GM12873 (cell line): Measurements from ENCODE around the gene PLEKHA4.

Experiments used
- CTCF ChIP-seq: IDR thresholded peaks from 2 replicates; pipeline ENCODE4 v1.5.1; 2012; ENCODE audit warnings: low read depth, mild to moderate bottlenecking, moderate library complexity, low read length, control low read depth; ENCODE audit not compliant: insufficient read depth; ENCODE audit errors: missing control alignments

The PLEKHA4 gene

GRCh38 chr19:48837687-48838086 is 30.7 kb downstream of the PLEKHA4 start:
- TF ChIP-seq CTCF = no peak

- no peak for TF ChIP-seq CTCF
Observed at GRCh38 chr19:48837051-48837524, 31.3 kb downstream of the PLEKHA4 start.

- no peak for TF ChIP-seq CTCF
Observed at GRCh38 chr19:48836089-48837017, 32.1 kb downstream of the PLEKHA4 start, which contains the start of gene HSD17B14. HSD17B14 (minus strand) TSS chr19:48836491; CDS start chr19:48836411, 80 bp downstream.

GRCh38 chr19:48835734-48836088 is 32.7 kb downstream of the PLEKHA4 start:
- peak; percentile 97 for TF ChIP-seq CTCF

- TF ChIP-seq CTCF = no peak
Observed at GRCh38 chr19:48833977-48834376, 34.4 kb downstream of the PLEKHA4 start.

GRCh38 chr19:48833049-48833448 is 35.4 kb downstream of the PLEKHA4 start:
- no peak for TF ChIP-seq CTCF

GRCh38 chr19:48830965-48831364 is 37.5 kb downstream of the PLEKHA4 start:
- no peak for TF ChIP-seq CTCF
